Cerebellar nuclear complex (tissue), 1 donor: Measurements from ENCODE around the gene AARSD1.
"Not testable (repeated sequence)": the region's sequence is repeated elsewhere in the genome, so short reads cannot be mapped to it uniquely, and the experiment has no call there.

ENCODE experiments used
- DNase-seq, 2 experiments: peaks; one replicate each; lab custom pipeline; 2025; lab: John Stamatoyannopoulos, UW

The AARSD1 gene

DNA sequence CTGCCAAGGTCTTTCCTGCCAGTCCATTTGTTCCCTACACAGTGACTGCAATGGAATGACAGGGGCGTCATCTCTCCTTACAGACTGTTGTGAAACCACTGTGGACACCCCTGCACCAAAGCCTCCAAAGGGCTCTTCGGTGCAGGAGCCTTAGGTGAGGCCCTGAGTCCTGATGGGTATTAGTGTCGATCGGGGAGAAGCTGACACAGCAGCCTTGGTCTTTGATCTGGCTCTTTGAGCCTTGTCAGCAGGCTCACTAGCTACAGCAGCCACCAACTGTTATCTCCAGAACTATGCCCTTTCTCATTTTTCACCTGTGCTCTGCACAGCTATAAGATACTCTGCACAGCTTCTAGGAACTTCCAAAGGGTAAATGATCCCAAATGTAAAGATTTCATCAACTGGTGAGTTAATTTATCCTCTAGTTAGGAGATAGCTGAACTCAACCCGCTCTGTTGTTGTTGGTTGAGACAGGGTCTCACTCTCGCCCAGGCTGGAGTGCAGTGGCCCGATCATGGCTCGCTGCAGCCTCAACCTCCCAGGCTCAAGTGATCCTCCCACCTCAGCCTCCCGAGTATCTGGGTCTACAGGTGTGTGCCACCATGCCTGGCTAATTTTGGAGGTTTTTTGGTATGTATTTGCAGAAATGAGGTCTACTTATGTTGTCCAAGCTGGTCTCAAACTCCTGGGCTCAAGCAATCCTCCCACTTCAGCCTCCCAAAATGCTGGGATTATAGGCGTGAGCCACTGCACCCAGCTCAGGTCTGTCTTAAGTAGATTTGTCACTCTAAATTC lies 44.0 kb downstream of the AARSD1 start:
- DNase-seq: no peak

DNA sequence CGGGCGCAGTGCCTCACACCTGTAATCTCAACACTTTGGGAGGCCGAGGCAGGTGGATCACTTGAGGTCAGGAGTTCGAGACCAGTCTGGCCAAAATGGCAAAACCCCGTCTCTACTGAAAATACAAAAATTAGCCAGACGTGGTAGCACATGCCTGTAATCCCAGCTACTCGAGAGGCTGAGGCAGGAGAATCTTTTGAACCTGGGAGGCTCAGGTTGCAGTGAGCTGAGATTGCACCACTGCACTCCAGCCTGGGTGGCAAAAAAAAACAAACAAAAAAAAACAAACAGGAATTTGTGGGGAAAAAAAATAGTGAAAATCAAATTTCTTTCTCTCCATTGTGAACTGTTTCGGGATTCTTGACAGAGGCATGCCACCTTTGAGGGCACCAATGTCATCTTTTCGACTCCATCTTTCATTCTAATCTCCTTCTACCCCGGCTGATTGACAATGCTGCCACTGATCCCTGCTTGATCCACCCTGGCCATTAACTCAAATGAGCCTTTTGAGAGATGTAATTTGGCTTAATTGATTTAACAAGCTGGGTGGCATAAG lies 44.7 kb downstream of the AARSD1 start:
- not testable (repeated sequence) for DNase-seq

GRCh38 chr17:42918902-42919521 lies 45.2 kb downstream of the AARSD1 start:
- DNase-seq: no peak

- no peak for DNase-seq
Observed at GRCh38 chr17:42917236-42917603, 47.0 kb downstream of the AARSD1 start.

GRCh38 chr17:42916388-42917235 lies 47.6 kb downstream of the AARSD1 start:
- DNase-seq: not testable (repeated sequence)

DNA sequence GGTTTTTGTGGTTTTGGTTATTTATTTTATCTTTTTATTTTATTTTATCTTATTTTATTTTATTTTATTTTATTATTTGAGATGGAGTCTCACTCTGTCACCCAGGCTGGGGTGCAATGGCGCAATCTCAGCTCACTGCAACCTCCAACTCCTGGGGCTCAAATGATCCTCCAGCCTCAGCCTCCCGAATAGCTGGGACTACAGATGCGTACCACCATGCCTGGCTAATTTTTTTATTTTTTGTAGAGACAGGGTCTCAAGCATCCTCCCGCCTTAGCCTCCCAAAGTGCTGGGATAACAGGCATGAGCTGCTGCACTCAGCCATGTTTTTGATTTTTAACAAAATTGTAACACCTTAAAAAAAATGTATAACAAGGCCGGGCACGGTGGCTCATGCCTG lies 49.0 kb downstream of the AARSD1 start:
- DNase-seq: not testable (repeated sequence)

GRCh38 chr17:42913981-42914617 lies 50.2 kb downstream of the AARSD1 start:
- no peak for DNase-seq

- DNase-seq: no peak
Observed at GRCh38 chr17:42913522-42913921, 50.7 kb downstream of the AARSD1 start.

DNA sequence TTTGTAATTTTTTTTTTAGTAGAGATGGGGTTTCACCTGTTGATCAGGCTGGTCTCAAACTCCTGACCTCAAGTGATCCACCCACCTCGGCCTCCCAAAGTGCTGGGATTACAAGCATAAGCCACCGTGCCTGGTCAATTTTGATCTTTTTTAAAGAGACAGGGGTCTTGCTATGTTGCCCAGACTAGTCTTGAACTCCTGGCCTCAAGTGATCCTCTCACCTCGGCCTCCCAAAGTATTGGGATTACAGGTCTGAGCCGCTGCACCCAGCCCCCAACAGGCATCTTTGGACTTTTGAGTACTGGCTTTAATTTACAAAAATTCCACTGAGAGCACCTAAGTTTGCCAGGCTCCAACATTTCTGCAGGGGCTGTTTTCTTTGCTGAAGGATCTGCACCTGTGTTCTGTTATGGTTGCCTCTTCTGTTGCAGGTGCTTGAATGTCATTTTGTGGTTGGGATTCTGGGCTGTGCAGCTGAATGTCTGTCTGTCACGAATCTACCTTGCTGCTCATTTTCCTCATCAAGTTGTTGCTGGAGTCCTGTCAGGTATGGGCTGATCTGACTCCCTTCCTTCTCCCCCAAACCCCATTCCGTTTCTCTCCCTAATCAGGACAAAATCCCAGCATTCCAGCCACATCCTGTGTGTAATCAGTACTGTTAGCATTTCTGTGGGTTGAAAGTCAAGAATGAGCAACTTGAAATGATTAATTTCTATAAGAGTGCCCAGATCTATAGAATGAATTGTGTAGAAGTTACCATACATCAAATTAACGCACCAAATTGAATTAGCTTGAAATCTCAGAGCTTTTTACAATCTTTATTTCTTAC lies 55.2 kb downstream of the AARSD1 start:
- DNase-seq: no peak

DNA sequence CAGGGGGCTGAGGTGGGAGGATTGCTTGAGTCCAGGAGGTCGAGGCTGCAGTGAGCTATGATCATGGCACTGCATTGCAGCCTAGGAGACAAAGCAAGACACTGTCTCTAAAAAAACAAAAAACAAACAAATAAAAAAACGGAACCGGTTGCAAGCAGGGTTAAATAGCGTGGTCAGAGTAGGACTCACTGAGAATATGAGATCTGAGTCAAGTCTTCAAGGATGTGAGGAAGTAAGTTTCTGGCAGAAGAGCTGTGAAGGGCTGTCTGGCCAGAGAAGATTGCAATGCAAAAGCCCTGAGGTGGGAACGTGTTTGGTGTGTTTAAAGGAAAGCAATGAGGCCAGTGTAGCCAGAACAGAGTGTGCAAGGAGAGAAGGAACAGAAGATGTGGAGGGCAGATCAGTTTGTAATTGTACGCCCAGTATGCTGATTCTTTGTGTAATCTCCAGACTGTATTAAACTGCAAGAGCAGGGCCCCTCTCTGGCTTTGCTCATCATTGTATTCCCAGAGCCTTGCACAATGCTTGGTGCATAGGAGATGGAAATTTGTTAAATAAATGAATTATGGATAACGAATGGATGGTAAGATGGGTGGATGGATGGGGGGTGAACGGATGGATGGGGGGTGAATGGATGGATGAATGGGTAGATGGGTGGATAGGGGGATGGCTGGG lies 57.3 kb downstream of the AARSD1 start:
- DNase-seq: no peak

DNA sequence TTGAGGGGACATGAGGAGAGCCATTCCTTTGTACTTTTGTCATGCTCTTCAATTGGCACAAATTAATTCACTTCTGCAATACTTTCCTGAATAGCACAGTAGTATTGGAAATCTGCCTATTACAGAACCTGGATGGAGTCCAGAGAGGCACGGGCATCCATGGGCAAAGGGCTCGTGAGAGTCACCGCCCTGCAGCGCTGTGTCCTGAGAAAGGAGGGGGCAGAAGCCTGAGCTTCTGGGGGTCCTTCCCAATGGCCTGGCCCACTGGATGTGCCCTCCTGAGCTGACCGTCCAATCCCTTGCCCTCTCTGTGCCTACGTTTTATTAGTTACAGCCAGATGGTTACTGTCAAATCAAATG lies 60.2 kb downstream of the AARSD1 start:
- DNase-seq: no peak

DNA sequence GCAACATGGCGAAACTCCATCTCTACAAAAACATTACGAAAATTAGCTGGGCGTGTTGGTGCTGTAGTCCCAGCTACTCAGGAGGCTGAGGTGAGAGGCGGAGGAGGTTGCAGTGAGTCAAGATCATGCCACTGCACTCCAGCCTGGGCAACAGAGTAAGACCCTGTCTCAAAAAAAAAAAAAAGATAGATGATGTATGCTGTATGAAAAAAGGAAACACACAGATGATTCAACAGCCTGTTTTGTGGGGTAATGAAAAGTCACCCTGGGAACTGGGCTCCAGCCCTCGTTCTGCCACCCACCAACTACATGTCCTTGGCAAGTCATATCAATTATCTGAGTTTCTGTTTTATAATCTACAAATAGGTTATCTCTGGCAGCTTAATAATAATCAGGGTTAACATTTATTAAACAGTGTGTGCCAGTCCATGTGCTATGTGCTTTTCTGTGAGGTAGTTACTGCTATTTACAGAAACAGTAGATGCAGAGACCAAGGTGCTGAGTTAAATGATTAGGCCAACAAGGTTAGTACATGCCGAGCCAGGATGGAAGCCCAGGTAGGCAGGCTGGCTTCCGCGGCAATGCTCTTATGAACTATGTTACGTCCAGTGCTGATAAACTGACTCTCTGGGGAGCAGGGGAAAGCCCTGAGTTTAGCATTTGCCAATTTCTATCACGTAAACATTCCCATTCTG lies 62.6 kb downstream of the AARSD1 start:
- no peak for DNase-seq
